Endothelial cell of umbilical vein (primary cell): ENCODE measurements around the gene XRCC6. TPM values are rescaled to one million over a fixed set of nuclear protein-coding genes. Genes with fewer than 3 reads are reported as not detected.

ENCODE experiments used
- BruUV-seq: library from RNA; stranded (reverse); fragments of 400-500 nt; replicated peaks from 2 replicates; lab custom pipeline; 2021; lab: Mats Ljungman, UMichigan
- CTCF ChIA-PET: fragments of 300-600, 350-600 bp; sonication (Branson Sonifier 250); formaldehyde crosslinking; loops from one replicate; lab custom pipeline; 2021; ENCODE audit warnings: antibody characterized with exemption, inconsistent platforms; lab: Charles Lee
- POLR2A ChIA-PET: fragments of 300-600, 350-600 bp; sonication (Branson Sonifier 250); formaldehyde crosslinking; loops from one replicate; lab custom pipeline; 2021; ENCODE audit warnings: antibody characterized with exemption, inconsistent platforms; lab: Charles Lee
- DNase-seq: peaks from one replicate; pipeline ENCODE4 v3.0.0-alpha.2; 2011; ENCODE audit warnings: low read depth, low spot score
- FAIRE-seq: peaks from 2 replicates; lab custom pipeline; 2011; peaks lifted over from hg19 to GRCh38; lab: Jason Lieb, UNC
- H2AFZ ChIP-seq: 2 replicates; pipeline ENCODE4 v1.6.0; 2012; ENCODE audit warnings: low read depth, low read length, control low read depth, inconsistent platforms
- H3K27ac ChIP-seq: 2 replicates; pipeline ENCODE4 v1.5.1; 2011; ENCODE audit warnings: low read depth, mild to moderate bottlenecking, control low read depth, low read length, moderate library complexity; ENCODE audit not compliant: insufficient read depth
- H3K27me3 ChIP-seq, 2 experiments: 2 replicates each; pipeline versions ENCODE4 v1.6.0 to v1.6.1; 2011; ENCODE audit warnings: low read length in 2 of 2, mixed read lengths in 1 of 2; ENCODE audit not compliant: control insufficient read depth in 2 of 2, insufficient read depth in 2 of 2
- H3K36me3 ChIP-seq, 2 experiments: 2 replicates in 1 of 2; 3 replicates in 1 of 2; pipeline ENCODE4 v1.5.1; 2011; ENCODE audit warnings: low read length in 2 of 2, mild to moderate bottlenecking in 1 of 2, moderate library complexity in 1 of 2; ENCODE audit not compliant: control insufficient read depth in 2 of 2, insufficient read depth in 2 of 2; ENCODE audit errors: extremely low read depth in 1 of 2
- H3K4me1 ChIP-seq: 3 replicates; pipeline ENCODE4 v1.5.1; 2011; ENCODE audit warnings: mild to moderate bottlenecking, low read length; ENCODE audit not compliant: control insufficient read depth, insufficient read depth; ENCODE audit errors: extremely low read depth
- H3K4me2 ChIP-seq: 2 replicates; pipeline ENCODE4 v1.6.1; 2011; ENCODE audit warnings: low read length, control low read depth, mixed read lengths; ENCODE audit not compliant: insufficient read depth
- H3K4me3 ChIP-seq, 3 experiments: fragments of 200-600 bp in 1 of 3; sonication (generic), shearing (Covaris generic) in 1 of 3; replicated peaks in 1 of 3; 2 replicates each; pipeline ENCODE4 v1.5.1; 2011 to 2016; ENCODE audit warnings: control low read depth in 3 of 3, low read length in 3 of 3, mild to moderate bottlenecking in 2 of 3, inconsistent platforms in 1 of 3, low read depth in 1 of 3, moderate library complexity in 1 of 3; ENCODE audit not compliant: insufficient read depth in 1 of 3
- H3K79me2 ChIP-seq: 2 replicates; pipeline ENCODE4 v1.6.0; 2012; ENCODE audit warnings: low read length, inconsistent platforms; ENCODE audit not compliant: control insufficient read depth, insufficient read depth
- H3K9ac ChIP-seq: replicated peaks from 2 replicates; pipeline ENCODE3; 2011; ENCODE audit warnings: low read length, control low read depth; ENCODE audit not compliant: insufficient read depth; ENCODE audit errors: extremely low read depth
- H3K9me1 ChIP-seq: replicated peaks from 3 replicates; pipeline ENCODE4 v1.6.0; 2011; ENCODE audit warnings: mild to moderate bottlenecking, low read length; ENCODE audit not compliant: control insufficient read depth, insufficient read depth; ENCODE audit errors: extremely low read depth
- H3K9me3 ChIP-seq: replicated peaks from 2 replicates; pipeline ENCODE4 v1.5.1; 2012; ENCODE audit warnings: low read length, inconsistent platforms; ENCODE audit not compliant: control insufficient read depth, insufficient read depth
- H4K20me1 ChIP-seq: replicated peaks from 2 replicates; pipeline ENCODE3; 2011; ENCODE audit warnings: mild to moderate bottlenecking, low read length; ENCODE audit not compliant: control insufficient read depth, insufficient read depth; ENCODE audit errors: extremely low read depth
- EZH2 ChIP-seq: IDR thresholded peaks from 2 replicates; pipeline ENCODE4 v1.6.1; 2012; ENCODE audit warnings: borderline replicate concordance, low read depth, mild to moderate bottlenecking, moderate library complexity, low read length, inconsistent platforms; ENCODE audit not compliant: severe bottlenecking
- FOS ChIP-seq: IDR thresholded peaks from 2 replicates; pipeline ENCODE4 v1.6.1; 2011; ENCODE audit warnings: mild to moderate bottlenecking, low read length, moderate library complexity, borderline replicate concordance; ENCODE audit not compliant: insufficient read depth
- GATA2 ChIP-seq: IDR thresholded peaks from 2 replicates; pipeline ENCODE4 v1.7.0; 2011; ENCODE audit warnings: low read depth, mild to moderate bottlenecking, moderate library complexity, mixed read lengths, low read length; ENCODE audit not compliant: insufficient read length, insufficient read depth
- MYC ChIP-seq: IDR thresholded peaks from one replicate; pipeline ENCODE4 v1.6.1; 2011; ENCODE audit warnings: mild to moderate bottlenecking, low read depth, low read length
- POLR2A ChIP-seq: IDR thresholded peaks from 2 replicates; pipeline ENCODE4 v1.6.1; 2012; ENCODE audit warnings: low read depth, mild to moderate bottlenecking, control low read depth, low read length
- POLR2AphosphoS5 ChIP-seq: IDR thresholded peaks from 2 replicates; pipeline ENCODE4 v1.6.1; 2012; ENCODE audit warnings: low read depth, mild to moderate bottlenecking, control low read depth, low read length, moderate library complexity; ENCODE audit not compliant: insufficient read depth
- dilution Hi-C: fragments of 300-500 bp; cut with MboI; formaldehyde crosslinking; loops from one replicate; pipeline ENCODE4 v1.15.0; 2019; ENCODE audit warnings: low sequenced_read_pairs; ENCODE audit not compliant: extremely low pct_ligation_motif_present
- intact Hi-C: fragments of 100-400 bp; cut with micrococcal nuclease; formaldehyde crosslinking; loops from one replicate; pipeline ENCODE4 v1.10.0; 2022
- polyA plus RNA-seq, 4 experiments: library from polyadenylated mRNA; depleted of rRNA in 3 of 4; stranded (reverse) in 3 of 4; unstranded in 1 of 4; fragments of >200 nt; gene quantifications; 2 replicates each; pipeline versions ENCODE4 v1.2.1 to v1.2.3, GENCODE V29; 2011 to 2012; ENCODE audit warnings: missing spikeins in 1 of 4
- total RNA-seq: library from RNA; stranded (reverse); gene quantifications from 2 replicates; pipeline ENCODE4 v1.2.3, GENCODE V29; 2021
- TF ChIP-seq, protein P1 (sequence below): IDR thresholded peaks from 2 replicates; pipeline ENCODE4 v1.6.1; 2011; ENCODE audit not compliant: insufficient read depth, insufficient read length
- TF ChIP-seq, protein P2 (sequence below), 2 donors: IDR thresholded peaks; 1 replicate in 1 of 2; 2 replicates in 1 of 2; pipeline ENCODE4 v1.5.1; 2011; ENCODE audit warnings: low read length in 2 of 2, mild to moderate bottlenecking in 2 of 2, moderate library complexity in 2 of 2, control low read depth in 1 of 2, inconsistent platforms in 1 of 2, low read depth in 1 of 2; ENCODE audit not compliant: insufficient read depth in 1 of 2; ENCODE audit errors: extremely low read depth in 1 of 2

The XRCC6 gene
- total and polyA plus RNA-seq, 2 donors (not counting 3 experiments of a cell fraction or from before 2014, with no cell fraction given): 117 to 309 TPM

DNA sequence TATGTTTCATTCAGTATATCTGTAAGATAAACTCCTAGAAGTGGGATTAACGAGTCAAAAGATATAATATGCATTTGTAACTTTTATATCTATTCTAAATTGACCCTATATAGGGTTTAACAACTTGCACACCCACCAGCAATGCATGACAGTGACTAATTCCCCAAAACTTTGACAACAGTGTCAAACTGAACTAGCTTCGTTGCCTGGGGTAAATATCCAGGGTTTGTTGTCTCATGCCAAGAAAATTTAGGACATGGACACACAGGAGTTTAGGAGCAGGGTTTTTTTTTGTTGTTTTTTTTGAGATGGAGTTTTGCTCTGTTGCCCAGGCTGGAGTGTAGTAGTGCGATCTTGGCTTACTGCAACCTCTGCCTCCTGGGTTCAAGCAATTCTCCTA is 62.5 kb downstream of the XRCC6 start:
- Histone ChIP-seq H3K9me3 (no peaks in the 10 kb centered on the region), H2AFZ (no peak overlapping the region), H3K36me3 (peaks cover 0 to 9% of the 10 kb centered on the region in 2 experiments), H3K27ac (no peak overlapping the region), H3K4me1 (peaks cover 13% of the 10 kb centered on the region), H4K20me1 (no peaks in the 10 kb centered on the region), H3K79me2 (peaks cover 88% of the 10 kb centered on the region), H3K9me1 (no peaks in the 10 kb centered on the region), H3K4me3 (no peak overlapping the region), H3K9ac (no peak overlapping the region), H3K27me3 (no peaks in the 10 kb centered on the region), H3K4me2 (no peak overlapping the region)
- dilution Hi-C loops: no loop called here
- DNase-seq (no peak), FAIRE-seq (no peak)
- ChIA-PET CTCF (interaction anchor here (0.8 kb wide), 1 partner anchor 17 kb away, joined by 3 read pairs; no protein-coding TSS in a partner anchor), POLR2A (no interaction called here)
- intact Hi-C loops: no loop called here
- BruUV-seq: no TSS peak
- no peak for TF ChIP-seq MYC
- TF ChIP-seq POLR2AphosphoS5: no peak
- no peak for TF ChIP-seq GATA2
- TF ChIP-seq FOS: no peak
- TF ChIP-seq, protein P1, sequence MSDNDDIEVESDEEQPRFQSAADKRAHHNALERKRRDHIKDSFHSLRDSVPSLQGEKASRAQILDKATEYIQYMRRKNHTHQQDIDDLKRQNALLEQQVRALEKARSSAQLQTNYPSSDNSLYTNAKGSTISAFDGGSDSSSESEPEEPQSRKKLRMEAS: no peak
- TF ChIP-seq EZH2: no peak
- no peak for TF ChIP-seq POLR2A
- TF ChIP-seq, protein P2, sequence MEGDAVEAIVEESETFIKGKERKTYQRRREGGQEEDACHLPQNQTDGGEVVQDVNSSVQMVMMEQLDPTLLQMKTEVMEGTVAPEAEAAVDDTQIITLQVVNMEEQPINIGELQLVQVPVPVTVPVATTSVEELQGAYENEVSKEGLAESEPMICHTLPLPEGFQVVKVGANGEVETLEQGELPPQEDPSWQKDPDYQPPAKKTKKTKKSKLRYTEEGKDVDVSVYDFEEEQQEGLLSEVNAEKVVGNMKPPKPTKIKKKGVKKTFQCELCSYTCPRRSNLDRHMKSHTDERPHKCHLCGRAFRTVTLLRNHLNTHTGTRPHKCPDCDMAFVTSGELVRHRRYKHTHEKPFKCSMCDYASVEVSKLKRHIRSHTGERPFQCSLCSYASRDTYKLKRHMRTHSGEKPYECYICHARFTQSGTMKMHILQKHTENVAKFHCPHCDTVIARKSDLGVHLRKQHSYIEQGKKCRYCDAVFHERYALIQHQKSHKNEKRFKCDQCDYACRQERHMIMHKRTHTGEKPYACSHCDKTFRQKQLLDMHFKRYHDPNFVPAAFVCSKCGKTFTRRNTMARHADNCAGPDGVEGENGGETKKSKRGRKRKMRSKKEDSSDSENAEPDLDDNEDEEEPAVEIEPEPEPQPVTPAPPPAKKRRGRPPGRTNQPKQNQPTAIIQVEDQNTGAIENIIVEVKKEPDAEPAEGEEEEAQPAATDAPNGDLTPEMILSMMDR (IDR thresholded peaks at IDR 0.05; ENCODE audit: extremely low read depth in 1 of 2, insufficient read depth in 1 of 2, low read depth in 1 of 2, low read length in 2 of 2): no peak
